ENCODE data around the gene RIOX2. TPM values are rescaled to one million over a fixed set of nuclear protein-coding genes. Genes with fewer than 3 reads are reported as not detected.
A peak's percentile ranks its signal among the peaks of the same experiment; 100 is the strongest.

RIOX2 gene
- total and polyA plus RNA-seq, 2 experiments from 2014 or later, result 8.6 to 11.2 TPM

GRCh38 chr3:97959872-97960271 lies 12.4 kb downstream of the RIOX2 start:
- TF ChIP-seq CTCF (IDR thresholded peaks at IDR 0.05; ENCODE audit: low read depth, low read length), result no peak
- no peak overlapping the region for H3K27ac ChIP-seq
- H3K27me3 ChIP-seq, result no peaks in the 10 kb centered on the region
- no peak for DNase-seq (ENCODE audit: low read depth in 1 of 2, low spot score in 1 of 2)
- H3K36me3 ChIP-seq, result no peaks in the 10 kb centered on the region
- no peak overlapping the region for H3K4me3 ChIP-seq
- no peaks in the 10 kb centered on the region for H3K4me1 ChIP-seq (ENCODE audit: low read depth)
- no peaks in the 10 kb centered on the region for H3K9me3 ChIP-seq (ENCODE audit: low read depth)

GRCh38 chr3:97958796-97959195 lies 13.4 kb downstream of the RIOX2 start:
- no peak overlapping the region for H3K27ac ChIP-seq
- no peak for TF ChIP-seq CTCF (IDR thresholded peaks at IDR 0.05; ENCODE audit: low read depth, low read length)
- H3K36me3 ChIP-seq, result no peaks in the 10 kb centered on the region

GRCh38 chr3:97958396-97958795 lies 13.8 kb downstream of the RIOX2 start:
- no peaks in the 10 kb centered on the region for H3K27me3 ChIP-seq
- no peaks in the 10 kb centered on the region for H3K36me3 ChIP-seq
- no peak overlapping the region for H3K27ac ChIP-seq
- no peak for TF ChIP-seq CTCF (IDR thresholded peaks at IDR 0.05; ENCODE audit: low read depth, low read length)
- no peaks in the 10 kb centered on the region for H3K9me3 ChIP-seq (ENCODE audit: low read depth)
- no peak overlapping the region for H3K4me3 ChIP-seq
- H3K4me1 ChIP-seq (ENCODE audit: low read depth), result no peaks in the 10 kb centered on the region
- peak in 1 of 2 donors; percentile 48 for DNase-seq (ENCODE audit: low read depth in 1 of 2, low spot score in 1 of 2)

More at GRCh38 chr3:97958796-97959195, 13.4 kb downstream of the RIOX2 start:
- no peaks in the 10 kb centered on the region for H3K4me1 ChIP-seq (ENCODE audit: low read depth)
- no peaks in the 10 kb centered on the region for H3K9me3 ChIP-seq (ENCODE audit: low read depth)
- H3K27me3 ChIP-seq, result no peaks in the 10 kb centered on the region
- no peak for DNase-seq (ENCODE audit: low read depth in 1 of 2, low spot score in 1 of 2)
- H3K4me3 ChIP-seq, result no peak overlapping the region

- no peaks in the 10 kb centered on the region for H3K27me3 ChIP-seq
- no peak overlapping the region for H3K4me3 ChIP-seq
- H3K4me1 ChIP-seq (ENCODE audit: low read depth), result no peaks in the 10 kb centered on the region
- no peaks in the 10 kb centered on the region for H3K36me3 ChIP-seq
- H3K9me3 ChIP-seq (ENCODE audit: low read depth), result no peaks in the 10 kb centered on the region
- DNase-seq (ENCODE audit: low read depth in 1 of 2, low spot score in 1 of 2), result peak in 1 of 2 donors; percentile 64
- no peak for TF ChIP-seq CTCF (IDR thresholded peaks at IDR 0.05; ENCODE audit: low read depth, low read length)
- H3K27ac ChIP-seq, result no peak overlapping the region
Observed at GRCh38 chr3:97957617-97958311, 14.5 kb downstream of the RIOX2 start.

- Histone ChIP-seq H3K27ac (no peak overlapping the region), H3K4me3 (no peak overlapping the region), H3K4me1 (ENCODE audit: low read depth) (no peaks in the 10 kb centered on the region), H3K9me3 (ENCODE audit: low read depth) (no peaks in the 10 kb centered on the region), H3K27me3 (no peaks in the 10 kb centered on the region), H3K36me3 (no peaks in the 10 kb centered on the region)
- no peak for DNase-seq (ENCODE audit: low read depth in 1 of 2, low spot score in 1 of 2)
- no peak for TF ChIP-seq CTCF (IDR thresholded peaks at IDR 0.05; ENCODE audit: low read depth, low read length)
Observed at GRCh38 chr3:97956051-97956450, 16.2 kb downstream of the RIOX2 start.

All from cardiac muscle cell (in vitro differentiated cells and primary cell).